Left renal pelvis (tissue), 4 donors: ENCODE measurements around the gene CLEC4F. TPM values are rescaled to one million over a fixed set of nuclear protein-coding genes. Genes with fewer than 3 reads are reported as not detected.

ENCODE experiments used
- DNase-seq, 4 donors: peaks; one replicate each; pipeline ENCODE4 v3.0.0-alpha.2; 2013; ENCODE audit warnings: low read depth in 4 of 4, low spot score in 3 of 4
- polyA plus RNA-seq, 4 donors: library from polyadenylated mRNA; unstranded; fragments of 120-200 nt; gene quantifications; one replicate each; pipeline ENCODE4 v1.2.1, GENCODE V29; 2013; ENCODE audit not compliant: insufficient read length in 4 of 4

CLEC4F gene
- under 1 TPM in 3 of 4 donors, not detected in 1; 0.07 to 0.15 (median 0.09) TPM for polyA plus RNA-seq

GRCh38 chr2:70820499-70820898 is at the start of gene CLEC4F:
Gene CLEC4F, minus strand, starts transcription at chr2:70820599. Its CDS starts 76 bp downstream, at chr2:70820523.
- DNase-seq: no peak

- no peak for DNase-seq
Observed at GRCh38 chr2:70868970-70869369, 48.6 kb upstream of the CLEC4F start.

GRCh38 chr2:70861777-70862625 is 41.6 kb upstream of the CLEC4F start:
- peak; percentile 53 to 66 (median 62) for DNase-seq

GRCh38 chr2:70855667-70856066 is 35.3 kb upstream of the CLEC4F start:
- DNase-seq: no peak

GRCh38 chr2:70854411-70854810 is 34.0 kb upstream of the CLEC4F start:
- no peak for DNase-seq

- DNase-seq: no peak
Observed at GRCh38 chr2:70852824-70853223, 32.4 kb upstream of the CLEC4F start.

- no peak for DNase-seq
Observed at GRCh38 chr2:70851704-70852103, 31.3 kb upstream of the CLEC4F start.

GRCh38 chr2:70850925-70851324 is 30.5 kb upstream of the CLEC4F start:
- DNase-seq: no peak

- no peak for DNase-seq
Observed at GRCh38 chr2:70842401-70842800, 22.0 kb upstream of the CLEC4F start.

GRCh38 chr2:70837980-70838925 is 17.9 kb upstream of the CLEC4F start:
- no peak for DNase-seq

GRCh38 chr2:70835643-70836042 is 15.2 kb upstream of the CLEC4F start, which contains the start of gene CD207:
Gene CD207, minus strand, starts transcription at chr2:70835816. Its CDS starts 40 bp downstream, at chr2:70835776.
- DNase-seq: no peak

- no peak for DNase-seq
Observed at GRCh38 chr2:70834881-70835280, 14.5 kb upstream of the CLEC4F start.

GRCh38 chr2:70834106-70834505 is 13.7 kb upstream of the CLEC4F start:
- DNase-seq: no peak

- no peak for DNase-seq
Observed at GRCh38 chr2:70833246-70833645, 12.8 kb upstream of the CLEC4F start.

GRCh38 chr2:70832386-70832785 is 12.0 kb upstream of the CLEC4F start:
- DNase-seq: no peak

GRCh38 chr2:70831861-70832260 is 11.5 kb upstream of the CLEC4F start:
- DNase-seq: no peak

- DNase-seq: no peak
Observed at GRCh38 chr2:70830366-70830765, 10.0 kb upstream of the CLEC4F start.

GRCh38 chr2:70829916-70830315 is 9.5 kb upstream of the CLEC4F start:
- DNase-seq: no peak

- DNase-seq: no peak
Observed at GRCh38 chr2:70828914-70829824, 8.8 kb upstream of the CLEC4F start.

- DNase-seq: no peak
Observed at GRCh38 chr2:70828115-70828514, 7.7 kb upstream of the CLEC4F start.
